Activated CD4-positive, alpha-beta T cell treated with anti-CD3 and anti-CD28 coated beads for 1 hour (primary cell): ENCODE measurements around the gene FBP2.

Experiments used
- DNase-seq: peaks from one replicate; pipeline ENCODE4 v3.0.0-alpha.2; 2020

FBP2 gene

DNA sequence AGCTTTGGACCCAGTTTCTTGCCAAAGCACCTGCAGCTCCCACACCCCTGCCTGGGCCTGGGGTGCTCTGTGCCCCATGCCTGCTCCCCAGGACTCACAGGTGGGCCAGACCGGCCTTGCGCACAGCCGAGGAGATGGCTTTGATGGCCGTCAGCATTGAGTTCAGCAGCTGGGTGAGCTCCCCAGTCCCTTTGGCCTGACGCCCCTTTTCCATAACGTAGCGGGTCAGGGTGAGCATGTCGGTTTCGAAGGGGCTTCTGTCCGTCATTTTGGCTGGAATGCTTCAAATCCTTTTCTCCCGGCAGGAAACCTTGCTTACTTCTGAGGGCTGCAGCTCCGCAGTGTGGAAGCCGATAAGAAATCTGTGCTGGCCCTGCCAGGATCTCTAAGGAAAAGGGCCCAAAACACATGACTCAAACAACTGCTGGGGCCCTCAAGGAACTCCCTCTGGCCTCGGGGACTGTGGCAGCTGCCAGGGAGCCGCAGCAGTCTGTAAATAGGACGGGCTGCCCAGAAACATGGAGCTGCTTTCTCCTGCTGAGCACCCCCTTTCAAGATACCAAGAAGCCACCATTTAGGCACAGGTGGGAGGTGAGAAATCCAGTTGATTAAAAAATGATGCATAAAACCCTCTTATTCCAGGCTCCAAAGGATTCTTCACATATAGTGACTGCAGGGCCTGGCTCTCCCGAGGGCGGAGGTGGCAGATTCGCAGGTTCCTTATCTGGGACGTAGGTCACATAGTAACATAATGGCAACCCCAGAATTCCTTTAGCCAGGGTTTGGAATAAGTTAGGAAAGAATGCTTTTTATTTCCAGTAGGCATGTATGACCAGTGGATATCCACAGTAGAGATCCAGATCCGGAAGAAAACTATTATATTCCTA, at the start of gene FBP2:
Gene FBP2 (minus strand): TSS at position 366 of the 887 bp plus-strand sequence. CDS start 98 bp downstream, at position 268.
- DNase-seq = no peak

DNA sequence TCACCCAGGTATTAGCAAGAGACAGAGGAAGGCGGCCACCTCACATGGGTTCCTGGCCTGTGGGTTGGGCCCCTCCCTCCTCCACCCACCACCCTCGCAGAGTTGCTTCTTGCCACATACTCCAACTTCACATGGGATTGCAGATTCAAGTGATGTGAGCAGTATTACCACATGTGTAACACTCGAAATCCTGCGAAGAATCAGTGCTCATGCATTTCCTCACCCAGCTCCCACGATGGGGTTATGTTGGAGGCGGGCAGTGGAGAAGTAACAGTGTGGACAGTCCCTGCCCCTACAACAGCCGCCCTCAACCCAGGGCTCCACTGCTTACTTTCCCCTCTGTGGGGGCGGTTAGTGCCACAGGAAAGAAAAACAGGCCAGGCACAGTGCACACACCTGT, 49.6 kb upstream of the FBP2 start:
- no peak for DNase-seq

- no peak for DNase-seq
Observed at GRCh38 chr9:94642501-94642900, 48.9 kb upstream of the FBP2 start.

DNA sequence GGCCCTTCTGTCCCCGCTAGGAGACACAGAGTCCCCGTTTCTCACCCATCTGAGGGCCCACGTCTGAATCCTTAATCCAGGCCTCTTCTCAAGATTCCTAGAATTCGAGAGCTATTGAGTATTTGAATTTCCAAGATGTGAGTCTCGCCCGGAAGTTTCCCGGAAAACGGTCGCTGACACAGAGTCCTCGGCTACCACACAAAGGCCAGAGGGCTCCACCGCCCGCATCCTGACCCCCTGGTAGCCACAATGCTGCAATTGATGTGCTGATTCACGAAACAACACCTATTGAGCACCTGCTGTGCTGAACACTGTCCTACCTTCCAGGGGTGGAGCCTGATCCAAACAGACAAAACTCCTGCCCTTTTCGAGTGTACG, 46.4 kb upstream of the FBP2 start:
- DNase-seq = no peak

DNA sequence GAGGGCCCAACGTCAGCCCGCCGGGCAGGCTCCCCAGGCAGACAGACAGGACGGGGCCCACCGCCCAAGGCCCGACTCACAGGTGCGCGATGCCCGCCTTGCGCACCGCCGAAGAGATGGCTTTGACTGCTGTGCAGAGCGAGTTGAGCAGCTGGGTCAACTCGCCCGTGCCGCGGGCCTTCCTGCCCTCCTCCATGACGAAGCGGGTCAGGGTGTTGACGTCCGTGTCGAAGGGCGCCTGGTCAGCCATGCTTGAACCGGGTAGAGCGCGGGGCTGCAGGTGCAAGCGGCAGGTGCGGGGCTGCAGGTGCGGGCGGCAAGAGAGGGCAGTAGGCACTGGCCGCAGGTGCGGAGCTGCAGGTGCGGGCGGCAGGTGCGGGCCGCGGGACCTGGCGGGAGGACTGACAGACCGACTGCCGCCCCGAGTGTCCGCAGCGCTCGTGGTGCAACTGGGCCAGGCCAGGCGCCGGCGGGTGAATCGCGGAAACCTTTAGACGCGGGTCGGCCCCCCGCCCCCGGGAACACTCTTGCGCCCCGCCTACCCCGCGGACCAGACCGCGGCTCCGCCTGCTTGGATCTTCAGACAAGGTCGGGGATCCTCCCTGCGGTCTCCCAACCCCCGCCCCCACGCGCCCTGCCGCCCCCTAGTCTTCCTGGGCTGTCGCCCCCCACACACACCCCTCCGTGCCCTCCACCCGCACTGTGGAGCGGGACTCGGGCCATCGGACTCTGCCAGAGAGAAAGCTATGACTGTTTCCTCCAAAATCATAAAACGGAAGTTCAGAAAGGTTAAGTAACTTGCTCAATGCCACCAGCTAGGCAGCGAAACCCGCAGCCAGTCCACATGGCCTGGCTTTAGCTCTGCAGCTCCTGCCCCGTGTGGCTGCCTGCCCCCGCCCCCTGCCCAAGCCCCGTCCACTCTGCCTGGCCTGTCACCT, 45.7 kb upstream of the FBP2 start, which contains the start of gene FBP1:
Gene FBP1 (minus strand): TSS at position 458 of the 938 bp plus-strand sequence. CDS start 208 bp downstream, at position 250.
- DNase-seq = no peak

- no peak for DNase-seq
Observed at GRCh38 chr9:94638335-94639060, 44.9 kb upstream of the FBP2 start.

GRCh38 chr9:94632737-94633136, 39.1 kb upstream of the FBP2 start:
- DNase-seq = no peak

- DNase-seq = no peak
Observed at GRCh38 chr9:94631599-94631998, 38.0 kb upstream of the FBP2 start.

- DNase-seq = no peak
Observed at GRCh38 chr9:94630833-94631232, 37.2 kb upstream of the FBP2 start.

DNA sequence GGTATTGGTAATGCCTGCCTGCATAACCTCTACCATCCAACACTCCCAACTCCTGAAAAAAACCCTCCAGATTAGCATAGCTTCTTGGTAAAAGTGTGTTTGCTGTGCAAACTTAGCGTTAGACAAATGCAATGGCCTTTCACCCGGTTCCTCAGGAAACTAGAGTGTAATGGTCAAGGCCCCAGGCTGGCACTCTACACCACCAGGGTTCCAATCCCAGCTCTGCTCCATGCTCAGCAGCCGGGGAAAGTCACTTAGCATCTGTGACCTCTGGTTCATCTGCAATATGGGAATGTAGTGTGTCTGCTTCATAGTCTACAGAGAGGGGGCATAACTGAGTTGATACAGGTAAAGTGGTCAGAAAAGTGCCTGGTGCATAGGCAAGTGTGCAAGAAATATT, 36.7 kb upstream of the FBP2 start:
- DNase-seq = no peak

- DNase-seq = no peak
Observed at GRCh38 chr9:94627287-94627686, 33.7 kb upstream of the FBP2 start.

DNA sequence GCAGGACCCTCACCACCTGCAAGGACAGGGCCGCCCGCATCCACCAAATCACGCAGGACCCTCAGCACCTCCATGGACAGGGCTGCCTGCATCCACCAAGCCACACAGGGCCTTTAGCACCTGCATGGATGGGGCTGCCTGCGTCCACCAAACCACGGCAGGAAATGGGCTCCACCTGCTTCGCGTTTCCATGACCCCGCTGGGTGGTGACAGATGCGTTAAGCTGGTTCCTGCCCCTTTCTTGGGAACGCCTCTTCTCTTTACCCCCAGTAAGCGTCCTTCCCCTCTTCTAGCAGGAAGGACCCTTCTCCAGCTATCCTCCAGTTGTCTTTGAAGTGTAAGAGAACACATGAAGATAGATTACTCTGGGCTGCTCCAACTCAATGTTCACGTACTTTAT, 32.2 kb upstream of the FBP2 start:
- no peak for DNase-seq

- no peak for DNase-seq
Observed at GRCh38 chr9:94624629-94625028, 31.0 kb upstream of the FBP2 start.

DNA sequence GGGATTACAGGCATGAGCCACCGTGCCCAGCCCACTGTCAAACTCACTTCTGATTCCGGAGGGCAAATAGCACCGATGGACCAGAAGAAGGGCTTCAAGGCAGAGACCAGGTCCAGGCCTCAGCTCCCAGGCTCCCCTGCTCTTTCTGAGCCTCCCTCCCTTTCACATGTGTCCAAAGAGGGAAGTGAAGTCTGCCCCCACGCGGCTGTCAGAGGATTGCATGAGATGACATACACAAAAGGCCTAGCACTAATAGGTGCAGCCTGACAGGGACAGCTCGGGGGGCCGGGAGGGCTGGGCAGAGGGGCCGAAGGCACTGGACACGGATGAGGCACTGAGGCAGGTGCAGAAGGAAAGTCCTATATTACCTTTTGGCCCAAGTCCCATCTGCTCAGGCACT, 29.6 kb upstream of the FBP2 start:
- no peak for DNase-seq

DNA sequence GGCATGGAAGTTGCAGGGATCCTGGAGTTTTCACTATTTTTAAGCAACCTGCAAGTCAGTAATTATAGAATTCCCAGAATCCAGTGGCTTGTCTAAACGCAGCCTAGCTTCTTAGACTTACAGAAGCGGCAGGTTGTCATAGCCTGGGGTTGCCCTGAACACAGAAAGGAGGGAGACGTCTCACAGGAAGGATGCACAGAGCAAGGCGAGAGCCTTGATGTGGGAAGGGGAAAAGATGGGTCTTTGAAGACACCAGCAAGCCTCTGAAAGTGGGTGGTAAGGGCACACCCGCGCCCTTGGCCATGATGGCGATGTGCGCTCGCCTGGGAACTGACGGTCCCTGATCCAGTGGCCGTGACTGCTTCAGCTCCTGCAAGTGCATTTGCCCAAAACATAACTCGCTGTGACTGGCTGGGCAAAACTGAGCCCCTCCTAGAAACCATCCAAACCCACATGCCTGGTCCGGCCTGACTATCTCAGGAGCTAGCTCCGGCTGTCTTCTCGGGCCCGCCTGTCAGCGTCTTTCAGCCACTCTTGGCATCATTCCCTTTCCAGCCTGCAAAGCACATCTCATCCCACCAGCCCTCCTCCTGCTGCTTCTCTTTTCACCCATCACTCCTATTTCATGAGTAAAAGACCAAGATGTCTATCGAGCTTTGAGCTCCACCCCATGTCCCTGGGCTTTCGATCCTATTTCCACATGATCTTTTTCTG, 28.6 kb upstream of the FBP2 start:
- DNase-seq = no peak

GRCh38 chr9:94619026-94619425, 25.4 kb upstream of the FBP2 start:
- DNase-seq = no peak

GRCh38 chr9:94613003-94613402, 19.4 kb upstream of the FBP2 start:
- no peak for DNase-seq

- no peak for DNase-seq
Observed at GRCh38 chr9:94612071-94612470, 18.4 kb upstream of the FBP2 start.

- no peak for DNase-seq
Observed at GRCh38 chr9:94611638-94612068, 18.0 kb upstream of the FBP2 start.

DNA sequence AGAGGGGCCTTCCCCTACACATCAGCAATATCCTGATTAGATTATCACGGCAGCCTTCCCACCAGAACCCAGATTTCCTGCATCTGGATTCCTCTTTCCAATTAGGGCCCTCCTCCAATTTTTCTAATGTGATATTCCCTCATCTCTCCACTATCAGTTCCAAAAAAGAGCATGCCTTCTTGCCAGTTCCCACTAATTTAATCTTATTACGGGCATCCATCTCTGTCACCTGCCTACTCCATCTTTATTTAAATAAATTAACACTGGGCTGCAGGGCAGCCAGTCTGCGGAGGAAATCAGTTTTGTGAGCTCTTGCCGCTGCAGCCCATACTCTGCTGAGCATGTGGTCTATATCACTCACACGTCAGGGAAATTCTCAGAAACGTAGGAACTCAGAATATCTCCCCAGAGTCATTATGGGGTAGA, 16.6 kb upstream of the FBP2 start:
- DNase-seq = no peak

- no peak for DNase-seq
Observed at GRCh38 chr9:94607423-94607691, 13.7 kb upstream of the FBP2 start.

GRCh38 chr9:94606646-94607422, 13.2 kb upstream of the FBP2 start:
- DNase-seq = no peak
